Type B pancreatic cell (in vitro differentiated cells): ENCODE measurements around the gene CD22. TPM values are rescaled to one million over a fixed set of nuclear protein-coding genes. Genes with fewer than 3 reads are reported as not detected.

Source experiments
- DNase-seq: peaks from one replicate; pipeline ENCODE4 v3.0.0; 2021; ENCODE audit warnings: mixed read lengths; ENCODE audit not compliant: unreplicated experiment; ENCODE audit errors: extremely low spot score
- H3K27ac Mint-ChIP-seq: 2 replicates; pipeline ENCODE4 v1.8.0; 2021; ENCODE audit warnings: mild to moderate bottlenecking, mixed read lengths
- H3K27me3 Mint-ChIP-seq: 2 replicates; pipeline ENCODE4 v1.8.0; 2021; ENCODE audit warnings: mixed read lengths
- H3K36me3 Mint-ChIP-seq: 2 replicates; pipeline ENCODE4 v1.8.0; 2021; ENCODE audit warnings: mixed read lengths
- H3K4me1 Mint-ChIP-seq: one replicate; pipeline ENCODE4 v1.8.0; 2021; ENCODE audit warnings: mixed read lengths; ENCODE audit not compliant: unreplicated experiment
- H3K4me3 Mint-ChIP-seq: 2 replicates; pipeline ENCODE4 v1.8.0; 2021; ENCODE audit warnings: mild to moderate bottlenecking, mixed read lengths
- H3K9me3 Mint-ChIP-seq: 2 replicates; pipeline ENCODE4 v1.8.0; 2021; ENCODE audit warnings: mixed read lengths
- total RNA-seq: library from RNA; stranded (reverse); gene quantifications from 2 replicates; pipeline ENCODE4 v1.2.1, GENCODE V29; 2021; ENCODE audit warnings: low replicate concordance
- TF ChIP-seq, protein P1 (sequence below): fragments of 200-600 bp; sonication (generic); conservative IDR thresholded peaks from 2 replicates; pipeline ENCODE4 v1.5.0; 2021; ENCODE audit warnings: antibody characterized with exemption, mild to moderate bottlenecking

Gene CD22
- total RNA-seq, 1 donor from 2014 or later = 0.92 TPM

DNA sequence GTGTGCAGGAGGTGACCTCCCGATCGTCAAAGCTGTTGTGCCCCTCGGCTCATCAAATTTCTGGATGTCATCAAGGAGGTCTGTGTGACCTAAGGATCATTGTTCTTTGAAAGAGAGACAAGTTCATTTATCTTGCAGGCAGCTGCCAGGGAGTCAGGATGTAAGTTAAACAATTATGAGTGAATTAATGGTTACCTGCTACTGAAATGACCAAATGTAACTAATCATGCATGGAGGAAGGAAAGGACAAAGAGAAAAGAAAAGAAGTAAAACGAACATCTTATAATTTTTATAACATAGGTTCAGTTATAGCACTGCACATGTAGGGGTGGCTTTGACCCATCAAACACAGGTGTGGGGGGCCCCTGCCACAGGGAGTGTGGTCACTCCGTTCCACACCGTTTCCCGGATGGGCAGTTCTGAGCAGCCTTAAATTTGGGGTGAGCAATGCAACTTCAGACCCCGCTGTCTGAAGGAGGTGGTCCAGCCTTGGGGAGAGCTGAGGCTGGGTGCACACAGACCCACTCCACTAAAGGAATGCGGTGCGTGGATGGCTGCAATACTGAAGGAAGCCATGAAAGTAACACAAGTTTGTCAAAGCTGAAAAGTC, 5.3 kb downstream of the CD22 start:
- peaks cover 8% of the 10 kb centered on the region for H3K4me1 Mint-ChIP-seq
- no peaks in the 10 kb centered on the region for H3K36me3 Mint-ChIP-seq
- H3K9me3 Mint-ChIP-seq = no peaks in the 10 kb centered on the region
- H3K27me3 Mint-ChIP-seq = no peaks in the 10 kb centered on the region
- no peak overlapping the region for H3K27ac Mint-ChIP-seq
- TF ChIP-seq, protein P1, sequence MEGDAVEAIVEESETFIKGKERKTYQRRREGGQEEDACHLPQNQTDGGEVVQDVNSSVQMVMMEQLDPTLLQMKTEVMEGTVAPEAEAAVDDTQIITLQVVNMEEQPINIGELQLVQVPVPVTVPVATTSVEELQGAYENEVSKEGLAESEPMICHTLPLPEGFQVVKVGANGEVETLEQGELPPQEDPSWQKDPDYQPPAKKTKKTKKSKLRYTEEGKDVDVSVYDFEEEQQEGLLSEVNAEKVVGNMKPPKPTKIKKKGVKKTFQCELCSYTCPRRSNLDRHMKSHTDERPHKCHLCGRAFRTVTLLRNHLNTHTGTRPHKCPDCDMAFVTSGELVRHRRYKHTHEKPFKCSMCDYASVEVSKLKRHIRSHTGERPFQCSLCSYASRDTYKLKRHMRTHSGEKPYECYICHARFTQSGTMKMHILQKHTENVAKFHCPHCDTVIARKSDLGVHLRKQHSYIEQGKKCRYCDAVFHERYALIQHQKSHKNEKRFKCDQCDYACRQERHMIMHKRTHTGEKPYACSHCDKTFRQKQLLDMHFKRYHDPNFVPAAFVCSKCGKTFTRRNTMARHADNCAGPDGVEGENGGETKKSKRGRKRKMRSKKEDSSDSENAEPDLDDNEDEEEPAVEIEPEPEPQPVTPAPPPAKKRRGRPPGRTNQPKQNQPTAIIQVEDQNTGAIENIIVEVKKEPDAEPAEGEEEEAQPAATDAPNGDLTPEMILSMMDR = no peak
- no peak for DNase-seq
- no peak overlapping the region for H3K4me3 Mint-ChIP-seq

DNA sequence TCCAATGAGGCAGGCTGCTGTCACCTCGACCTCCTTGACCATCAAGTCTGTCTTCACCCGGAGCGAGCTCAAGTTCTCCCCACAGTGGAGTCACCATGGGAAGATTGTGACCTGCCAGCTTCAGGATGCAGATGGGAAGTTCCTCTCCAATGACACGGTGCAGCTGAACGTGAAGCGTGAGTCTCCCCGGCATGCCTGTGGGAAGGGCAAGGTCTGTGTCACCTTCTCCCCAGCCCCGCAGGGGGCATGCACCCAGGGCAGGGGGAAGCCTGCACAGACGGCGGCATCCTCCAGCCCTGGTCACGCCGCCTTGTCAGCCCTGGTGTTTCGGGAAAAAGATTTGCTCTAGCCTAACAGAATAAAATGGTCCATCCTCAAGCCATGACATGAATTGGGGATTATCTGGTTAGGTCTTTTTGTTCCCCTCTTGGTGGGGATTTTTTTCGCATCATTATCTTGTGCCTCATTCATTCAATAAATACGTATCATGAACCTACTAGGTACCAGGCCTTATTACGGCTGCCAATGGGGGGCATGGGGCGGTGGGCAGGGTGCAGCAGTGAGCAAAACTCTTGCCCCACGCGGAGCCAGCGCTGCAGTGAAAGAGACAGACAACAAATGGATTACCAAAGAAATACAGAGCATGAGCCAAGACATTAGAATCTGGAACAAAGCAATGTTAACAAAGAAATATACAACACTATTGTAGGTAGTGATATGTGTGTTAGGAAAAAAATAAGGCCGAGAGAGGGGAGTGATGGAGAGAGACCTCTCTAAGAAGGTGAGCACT, 7.4 kb downstream of the CD22 start:
- Mint-ChIP-seq H3K27me3 (no peaks in the 10 kb centered on the region), H3K4me3 (no peak overlapping the region), H3K27ac (no peak overlapping the region), H3K36me3 (no peaks in the 10 kb centered on the region), H3K4me1 (peaks cover 8% of the 10 kb centered on the region), H3K9me3 (no peaks in the 10 kb centered on the region)
- DNase-seq = no peak
- TF ChIP-seq, protein P1 = no peak

DNA sequence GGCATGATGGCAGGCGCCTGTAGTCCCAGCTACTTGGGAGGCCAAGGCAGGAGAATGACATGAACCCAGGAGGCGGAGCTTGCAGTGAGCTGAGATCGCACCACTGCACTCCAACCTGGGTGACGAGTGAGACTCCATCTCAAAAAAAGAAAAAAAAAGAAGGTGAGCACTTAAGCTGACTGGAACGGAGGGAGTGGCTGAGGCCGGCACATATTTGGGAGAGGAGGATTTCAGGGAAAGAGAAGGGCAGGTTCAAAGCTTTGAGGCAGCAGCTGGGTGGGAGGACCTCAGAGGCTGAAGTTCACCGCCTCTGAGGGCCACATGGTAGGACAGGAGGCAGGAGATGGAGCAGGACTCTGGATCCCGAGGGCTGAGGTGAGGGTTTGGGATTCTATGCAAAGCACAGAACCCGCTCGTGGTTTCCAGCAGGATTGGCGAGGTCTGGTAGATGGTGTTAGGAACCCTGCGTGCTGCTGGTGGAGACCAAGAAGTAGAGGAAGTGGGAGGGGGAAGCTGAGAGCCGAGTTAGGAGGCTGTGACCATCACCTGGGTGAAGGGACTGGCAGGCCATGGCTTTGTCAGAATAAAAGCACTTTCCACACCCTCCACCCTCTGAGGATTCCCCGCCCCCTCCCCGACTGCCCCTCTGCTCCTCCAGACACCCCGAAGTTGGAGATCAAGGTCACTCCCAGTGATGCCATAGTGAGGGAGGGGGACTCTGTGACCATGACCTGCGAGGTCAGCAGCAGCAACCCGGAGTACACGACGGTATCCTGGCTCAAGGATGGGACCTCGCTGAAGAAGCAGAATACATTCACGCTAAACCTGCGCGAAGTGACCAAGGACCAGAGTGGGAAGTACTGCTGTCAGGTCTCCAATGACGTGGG, 8.4 kb downstream of the CD22 start:
- H3K9me3 Mint-ChIP-seq = no peaks in the 10 kb centered on the region
- peaks cover 1% of the 10 kb centered on the region for H3K27me3 Mint-ChIP-seq
- H3K4me3 Mint-ChIP-seq = no peak overlapping the region
- DNase-seq = no peak
- peaks cover 8% of the 10 kb centered on the region for H3K4me1 Mint-ChIP-seq
- no peaks in the 10 kb centered on the region for H3K36me3 Mint-ChIP-seq
- no peak overlapping the region for H3K27ac Mint-ChIP-seq
- TF ChIP-seq, protein P1 = no peak

DNA sequence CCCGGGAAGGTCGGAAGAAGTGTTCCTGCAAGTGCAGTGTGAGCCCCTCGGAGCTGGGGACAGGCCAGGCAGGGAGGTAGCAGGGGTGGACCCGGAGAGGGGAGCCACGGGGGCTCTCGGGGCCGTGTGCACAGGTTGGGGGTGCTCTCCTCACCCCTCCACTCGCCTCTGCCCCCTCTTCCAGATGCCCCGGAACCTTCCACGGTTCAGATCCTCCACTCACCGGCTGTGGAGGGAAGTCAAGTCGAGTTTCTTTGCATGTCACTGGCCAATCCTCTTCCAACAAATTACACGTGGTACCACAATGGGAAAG, 9.0 kb downstream of the CD22 start:
- peaks cover 4% of the 10 kb centered on the region for H3K27me3 Mint-ChIP-seq
- H3K4me1 Mint-ChIP-seq = peaks cover 8% of the 10 kb centered on the region
- H3K27ac Mint-ChIP-seq = no peak overlapping the region
- no peak for DNase-seq
- TF ChIP-seq, protein P1 = no peak
- H3K4me3 Mint-ChIP-seq = no peak overlapping the region
- no peaks in the 10 kb centered on the region for H3K9me3 Mint-ChIP-seq
- no peaks in the 10 kb centered on the region for H3K36me3 Mint-ChIP-seq

DNA sequence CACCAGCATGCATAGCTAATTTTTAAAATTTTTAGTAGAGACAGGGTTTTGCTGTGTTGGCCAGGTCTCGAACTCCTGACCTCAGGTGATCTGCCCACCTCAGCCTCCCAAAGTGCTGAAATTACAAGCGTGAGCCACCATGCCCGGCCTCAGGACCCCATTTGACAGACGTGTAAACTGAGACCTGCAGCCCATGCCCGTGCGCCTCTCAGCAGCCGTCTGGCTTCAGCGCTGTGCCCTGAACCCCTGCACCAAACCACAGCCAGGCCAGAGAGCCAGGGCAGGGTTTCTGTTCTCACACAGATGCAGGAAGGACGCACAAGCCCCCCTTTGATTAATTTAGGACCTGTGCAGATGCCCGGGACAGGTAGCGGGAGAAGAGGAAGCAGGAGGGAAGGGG, 11.4 kb downstream of the CD22 start:
- Mint-ChIP-seq H3K27ac (no peak overlapping the region), H3K4me1 (no peaks in the 10 kb centered on the region), H3K36me3 (no peaks in the 10 kb centered on the region), H3K9me3 (no peaks in the 10 kb centered on the region), H3K27me3 (peaks cover 4% of the 10 kb centered on the region), H3K4me3 (no peak overlapping the region)
- no peak for DNase-seq
- TF ChIP-seq, protein P1 = no peak
